Measurements from ENCODE around the gene ANKK1.

DNA sequence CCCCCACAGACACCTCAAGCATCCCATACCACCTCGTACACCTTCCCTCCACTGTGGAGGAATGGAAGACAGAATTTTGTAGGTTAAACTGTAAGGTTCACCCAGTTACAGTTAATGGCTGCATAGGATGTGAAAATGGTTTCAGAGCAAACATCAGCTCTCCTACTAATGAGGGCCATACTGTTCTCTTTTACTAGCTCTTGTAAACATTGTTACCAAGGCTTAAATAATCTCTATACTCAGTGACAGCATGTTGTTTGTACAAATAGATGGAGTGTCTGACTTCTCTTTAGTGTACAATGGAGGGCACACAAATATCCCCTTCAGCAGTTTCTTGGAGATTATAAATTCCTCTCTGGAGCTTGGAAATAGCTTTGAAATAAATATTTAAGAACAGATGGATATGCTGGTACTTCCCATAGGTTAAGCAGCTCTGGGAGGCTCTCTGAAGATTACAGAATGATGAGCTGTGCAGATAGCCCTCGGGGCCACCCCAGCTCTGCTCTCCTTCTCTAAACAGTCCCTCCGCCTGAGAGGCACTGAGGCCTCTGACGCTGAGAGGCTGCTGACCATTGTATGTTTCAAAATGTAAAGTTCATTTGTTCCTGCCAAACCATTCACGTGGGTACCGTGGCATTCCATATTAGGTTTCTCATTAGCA lies 47.5 kb upstream of the ANKK1 start:
- TF ChIP-seq, protein P1, sequence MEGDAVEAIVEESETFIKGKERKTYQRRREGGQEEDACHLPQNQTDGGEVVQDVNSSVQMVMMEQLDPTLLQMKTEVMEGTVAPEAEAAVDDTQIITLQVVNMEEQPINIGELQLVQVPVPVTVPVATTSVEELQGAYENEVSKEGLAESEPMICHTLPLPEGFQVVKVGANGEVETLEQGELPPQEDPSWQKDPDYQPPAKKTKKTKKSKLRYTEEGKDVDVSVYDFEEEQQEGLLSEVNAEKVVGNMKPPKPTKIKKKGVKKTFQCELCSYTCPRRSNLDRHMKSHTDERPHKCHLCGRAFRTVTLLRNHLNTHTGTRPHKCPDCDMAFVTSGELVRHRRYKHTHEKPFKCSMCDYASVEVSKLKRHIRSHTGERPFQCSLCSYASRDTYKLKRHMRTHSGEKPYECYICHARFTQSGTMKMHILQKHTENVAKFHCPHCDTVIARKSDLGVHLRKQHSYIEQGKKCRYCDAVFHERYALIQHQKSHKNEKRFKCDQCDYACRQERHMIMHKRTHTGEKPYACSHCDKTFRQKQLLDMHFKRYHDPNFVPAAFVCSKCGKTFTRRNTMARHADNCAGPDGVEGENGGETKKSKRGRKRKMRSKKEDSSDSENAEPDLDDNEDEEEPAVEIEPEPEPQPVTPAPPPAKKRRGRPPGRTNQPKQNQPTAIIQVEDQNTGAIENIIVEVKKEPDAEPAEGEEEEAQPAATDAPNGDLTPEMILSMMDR (conservative IDR thresholded peaks at IDR 0.05), result no peak
- TF ChIP-seq ZFX (IDR thresholded peaks at IDR 0.05), result no peak
